T-helper 1 cell treated with Interleukin-12 subunit alpha and Interleukin-12 subunit beta and Interleukin-4 antibody, amounts not matched to agents 30 ng/mL and 1 ng/mL, for 36 hours (primary cell): Measurements from ENCODE around the gene NIPAL3. TPM values are rescaled to one million over a fixed set of nuclear protein-coding genes. Genes with fewer than 3 reads are reported as not detected.

Source experiments
- intact Hi-C: fragments of 100-400 bp; cut with micrococcal nuclease; formaldehyde crosslinking; loops from one replicate; pipeline ENCODE4 v1.15.1; 2024
- total RNA-seq: library from RNA; stranded (reverse); gene quantifications from 2 replicates; pipeline ENCODE4 v1.2.3, GENCODE V29; 2022

Gene NIPAL3
- total RNA-seq, 1 donor from 2014 or later = 39.4 TPM

DNA sequence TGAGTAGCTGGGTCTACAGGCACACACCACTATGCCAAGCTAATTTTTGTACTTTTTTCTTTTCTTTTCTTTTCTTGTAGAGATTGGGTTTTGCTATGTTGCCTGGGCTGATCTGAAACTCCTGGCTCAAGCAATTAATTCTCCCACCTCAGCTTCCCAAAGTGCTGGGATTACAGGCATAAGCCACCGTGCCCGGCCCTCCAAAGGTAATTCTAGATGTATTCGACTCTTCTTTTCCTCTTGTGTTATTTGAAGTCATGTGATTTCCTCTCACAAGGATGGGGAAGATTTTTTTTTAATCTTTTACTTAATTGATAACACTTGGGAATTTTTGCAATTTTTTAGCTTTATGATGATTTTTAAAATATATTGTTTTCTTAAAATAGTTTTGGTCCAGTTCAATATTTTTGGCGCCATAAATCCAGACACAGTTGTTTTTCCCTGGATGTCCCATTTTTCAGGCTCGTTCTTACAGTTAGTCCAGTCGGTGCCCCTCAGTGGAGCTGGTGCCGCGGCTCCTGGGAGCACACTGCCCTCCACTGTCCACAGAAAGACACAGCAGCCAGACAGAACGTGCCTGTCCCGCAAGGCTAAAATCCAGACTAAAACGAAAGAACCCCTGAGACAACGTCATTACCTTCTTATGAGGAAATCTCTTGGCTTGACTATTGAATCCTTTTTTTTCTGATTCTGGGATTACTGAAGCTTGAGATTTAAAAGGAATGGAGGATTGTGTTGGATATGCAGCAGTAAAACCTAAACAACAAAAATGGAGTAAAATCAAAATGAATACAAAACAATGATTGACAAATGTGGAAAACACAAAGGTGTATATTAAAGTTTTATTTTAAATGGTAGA lies 24.4 kb upstream of the NIPAL3 start:
- intact Hi-C loops = loop anchor here (1.0 to 5.0 kb wide), 6 partner anchors 111 to 434 kb away; partner anchors contain the start of genes PNRC2, RCAN3, SRRM1 and SRSF10

DNA sequence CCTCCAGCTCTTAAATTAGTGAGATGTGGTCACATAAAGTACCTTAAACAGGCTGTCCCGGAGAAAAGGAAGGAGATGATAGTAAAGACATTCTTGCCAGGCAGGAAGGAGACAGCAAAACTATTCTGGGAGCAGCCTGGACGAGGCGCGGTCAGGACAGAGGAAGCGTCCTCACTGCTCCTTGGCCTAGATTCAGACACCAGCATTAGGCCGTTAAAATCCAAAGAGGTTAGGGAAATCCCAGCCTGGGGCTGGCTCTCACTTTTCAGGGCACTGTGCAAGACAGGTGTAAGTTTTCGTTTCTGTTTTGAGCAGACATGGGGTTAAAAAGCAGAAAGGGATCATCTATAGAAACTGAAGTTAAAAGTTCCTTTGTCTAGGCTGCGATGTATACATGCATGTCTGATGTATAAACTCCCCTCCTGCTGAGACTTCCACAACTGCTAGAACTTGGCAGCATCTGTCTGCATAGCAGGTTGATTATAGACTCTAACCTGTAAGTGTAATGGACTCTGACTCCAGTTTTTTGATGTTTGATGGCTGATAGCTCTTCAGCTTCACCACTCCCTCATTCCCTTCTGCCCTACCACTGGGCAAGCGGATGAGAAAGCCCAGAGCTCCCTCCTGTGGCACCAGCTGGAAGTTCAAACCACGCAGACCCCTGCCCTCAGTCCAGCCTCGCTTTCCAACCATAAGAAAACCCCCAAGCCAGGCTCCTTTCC lies 23.6 kb upstream of the NIPAL3 start:
- intact Hi-C loops = loop anchor here (1.0 to 5.0 kb wide), 13 partner anchors 8 to 435 kb away; partner anchors contain the start of genes NIPAL3, PNRC2, RCAN3 and SRRM1

DNA sequence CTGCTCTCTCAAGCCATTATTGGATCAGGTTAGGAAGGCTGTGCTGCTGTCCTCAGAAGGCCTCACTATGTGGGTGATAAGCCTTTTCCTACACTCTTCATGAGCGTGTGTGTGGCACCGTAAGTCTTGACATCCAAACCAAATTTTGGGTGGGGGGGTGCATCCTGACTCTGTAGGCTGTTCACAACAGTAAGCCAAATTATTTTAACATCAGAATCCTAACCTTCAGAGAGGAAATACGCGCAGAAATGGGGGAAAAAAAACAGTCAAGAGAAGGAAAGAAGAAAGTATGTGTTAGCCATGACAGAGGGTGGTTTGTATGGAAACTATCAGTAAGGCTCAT lies 23.0 kb upstream of the NIPAL3 start:
- intact Hi-C loops = loop anchor here (1.0 to 5.0 kb wide), 9 partner anchors 8 to 435 kb away; partner anchors contain the start of genes NIPAL3, PNRC2 and SRSF10

DNA sequence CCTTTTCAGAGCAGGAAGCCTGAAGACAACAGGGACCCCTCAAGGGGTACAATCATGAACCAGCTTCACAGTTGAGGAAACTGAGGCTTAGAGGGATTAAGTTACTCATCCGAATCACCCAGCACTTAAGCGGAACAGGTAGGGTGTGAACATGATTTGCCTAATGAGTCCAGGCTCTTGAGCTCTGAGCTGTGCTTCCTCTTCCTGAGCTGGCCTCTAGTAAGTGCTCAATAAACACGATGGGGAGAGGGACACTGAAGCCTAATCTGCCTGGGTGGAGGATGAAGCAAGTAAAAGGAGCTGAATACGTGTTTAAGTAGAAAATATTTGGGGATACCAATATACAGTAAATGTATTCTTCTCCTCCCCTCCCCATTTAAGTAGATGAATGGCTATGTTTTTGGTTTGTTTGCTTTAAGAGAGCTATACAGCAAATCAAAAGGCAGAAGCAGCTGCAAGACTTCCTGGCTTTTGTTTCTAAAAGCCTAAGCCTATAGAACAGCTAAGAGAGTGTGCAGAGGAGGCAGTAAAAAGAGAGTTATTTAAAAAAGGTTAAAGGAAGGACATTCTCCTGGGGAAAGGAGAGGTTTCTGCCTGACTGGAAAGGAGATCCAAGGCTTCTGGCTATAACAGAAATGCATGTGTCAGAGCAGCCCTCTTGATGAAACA lies 22.5 kb upstream of the NIPAL3 start:
- intact Hi-C loops = loop anchor here (1.0 to 5.0 kb wide), 9 partner anchors 9 to 436 kb away; partner anchors contain the start of genes NIPAL3, PNRC2 and SRSF10

DNA sequence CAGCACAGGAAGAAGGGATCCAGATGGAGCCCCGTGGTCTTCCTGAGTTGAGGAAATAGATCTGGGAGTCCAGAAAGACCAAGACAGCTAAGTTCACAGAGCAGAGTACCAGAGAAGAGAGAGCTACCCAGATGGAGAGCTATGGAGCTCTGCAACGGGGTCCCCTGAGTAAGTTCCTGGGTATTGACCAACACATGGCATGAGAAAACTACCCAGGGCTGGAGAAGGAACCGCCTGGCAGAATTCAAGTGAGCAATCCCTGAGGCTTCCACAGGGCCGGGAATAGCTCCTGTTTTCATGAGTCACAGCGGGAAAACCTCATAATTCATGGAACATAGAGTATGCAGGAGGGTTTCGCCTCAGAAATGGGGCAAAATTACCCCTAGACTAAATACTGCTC lies 21.7 kb upstream of the NIPAL3 start:
- intact Hi-C loops = loop anchor here (5.0 kb wide), 2 partner anchors 412 to 437 kb away; partner anchors contain the start of genes PNRC2 and SRSF10

DNA sequence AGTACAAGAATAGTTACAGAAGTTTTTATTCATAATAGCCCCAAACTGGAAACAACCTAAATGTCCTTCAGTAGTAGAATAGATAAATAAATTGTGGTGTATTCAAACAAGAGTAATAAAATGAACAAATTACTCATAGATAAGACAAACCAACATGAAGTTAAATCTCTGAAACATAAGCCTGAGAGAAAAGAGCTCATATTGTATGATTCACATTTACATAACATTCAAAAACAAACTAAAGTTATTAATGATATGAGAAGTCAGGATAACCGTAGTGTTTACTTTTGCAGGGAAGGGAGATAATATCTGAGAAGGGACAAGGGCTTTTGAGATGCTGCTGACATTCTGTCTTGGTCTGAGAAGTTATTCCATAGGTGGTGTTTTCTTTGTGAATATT lies 15.5 kb upstream of the NIPAL3 start:
- intact Hi-C loops = no loop called here

DNA sequence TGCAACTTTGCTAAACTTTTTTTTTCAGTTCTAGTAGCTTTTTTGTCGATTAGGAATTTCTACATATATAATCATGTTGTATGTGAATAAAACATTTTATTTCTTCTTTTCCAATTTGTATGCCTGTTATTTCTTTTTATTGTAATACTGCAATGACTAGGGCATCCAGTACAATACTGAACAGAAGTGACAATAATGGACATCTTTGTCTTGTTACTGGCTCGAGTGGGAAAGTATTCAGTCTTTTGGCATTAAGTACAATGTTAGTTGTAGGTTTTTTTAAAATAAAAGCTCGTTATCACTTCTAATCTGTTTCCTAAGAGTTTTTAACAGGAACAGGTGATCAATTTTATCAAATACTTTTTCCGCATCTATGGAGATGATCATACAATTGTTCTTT lies 11.8 kb upstream of the NIPAL3 start:
- intact Hi-C loops = no loop called here

DNA sequence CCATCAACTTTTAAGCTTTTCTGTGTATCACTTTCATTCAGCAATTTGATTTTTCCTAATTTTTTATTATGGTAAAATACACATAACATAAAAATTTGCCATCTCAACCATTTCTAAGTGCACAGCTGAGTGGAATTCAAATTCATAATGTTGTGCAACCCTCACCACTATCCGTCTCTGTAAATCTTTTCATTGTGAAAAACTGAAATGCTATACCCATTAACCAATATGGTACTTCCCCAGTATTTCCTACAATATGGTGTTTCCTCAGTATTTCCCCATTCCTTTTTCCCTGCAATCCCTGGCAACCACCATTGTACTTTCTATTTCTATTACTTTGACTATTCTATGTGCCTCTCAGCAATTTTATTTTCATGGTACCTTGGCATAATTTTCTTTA lies 8.8 kb upstream of the NIPAL3 start:
- intact Hi-C loops = no loop called here

DNA sequence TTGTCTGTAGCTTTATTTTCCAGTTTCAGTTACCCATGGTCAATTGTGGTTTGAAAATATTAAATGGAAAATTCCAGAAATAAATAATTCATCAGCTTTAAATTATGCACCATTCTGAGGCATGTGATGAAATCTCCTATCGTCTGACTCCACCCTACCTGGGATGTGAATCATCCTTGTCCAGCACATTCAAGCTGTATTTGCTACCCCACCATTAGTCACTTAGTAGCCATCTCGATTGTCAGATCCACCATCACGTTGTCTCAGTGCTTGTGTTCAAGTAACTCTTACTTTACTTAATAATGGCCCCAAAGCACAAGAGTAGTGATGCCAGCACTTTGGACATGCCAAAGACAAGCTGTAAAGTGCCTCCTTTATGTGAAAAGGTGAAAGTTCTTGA lies 6.1 kb upstream of the NIPAL3 start:
- intact Hi-C loops = no loop called here

DNA sequence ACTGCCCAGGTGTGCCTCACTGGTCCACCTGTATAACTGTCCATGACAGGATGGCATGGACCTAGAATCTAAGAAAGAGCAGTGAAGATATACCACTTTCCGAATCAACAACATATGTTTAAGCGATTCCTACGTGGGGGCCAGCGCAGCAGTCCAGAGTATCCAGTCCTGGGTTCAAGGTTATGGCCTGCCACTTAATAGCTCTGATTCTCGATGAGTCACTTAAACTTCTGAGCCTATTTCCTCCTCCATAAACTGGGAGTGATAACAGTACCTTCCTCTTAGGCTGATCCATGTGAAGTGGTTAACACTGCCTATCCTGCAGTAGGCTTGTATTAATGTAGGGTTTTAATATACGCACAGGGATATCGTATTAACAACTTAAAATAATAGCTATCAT lies 4.9 kb upstream of the NIPAL3 start:
- intact Hi-C loops = loop anchor here (10.0 kb wide), 3 partner anchors 424 to 606 kb away; partner anchors contain the start of genes GALE and PNRC2

DNA sequence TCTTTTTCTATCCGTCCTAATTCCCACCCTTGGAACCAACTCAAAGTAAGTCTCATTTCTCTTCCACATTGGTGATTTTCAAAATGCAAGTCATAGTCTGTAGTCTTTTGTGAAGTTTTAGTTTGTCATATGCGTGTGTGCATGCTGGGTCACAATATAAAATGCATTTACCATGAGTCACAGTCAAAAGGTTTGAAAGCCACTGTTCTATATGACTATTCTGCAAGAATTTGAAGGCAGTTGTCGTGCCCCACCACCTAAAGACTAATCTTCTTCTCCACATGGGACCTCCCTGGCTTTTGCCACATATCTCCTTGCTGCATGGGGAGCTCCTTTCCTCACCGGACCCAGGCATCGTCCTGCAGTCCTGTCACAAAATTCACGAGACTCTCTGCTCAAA lies 3.6 kb upstream of the NIPAL3 start:
- intact Hi-C loops = loop anchor here (10.0 kb wide), 3 partner anchors 423 to 607 kb away; partner anchors contain the start of genes GALE and PNRC2

DNA sequence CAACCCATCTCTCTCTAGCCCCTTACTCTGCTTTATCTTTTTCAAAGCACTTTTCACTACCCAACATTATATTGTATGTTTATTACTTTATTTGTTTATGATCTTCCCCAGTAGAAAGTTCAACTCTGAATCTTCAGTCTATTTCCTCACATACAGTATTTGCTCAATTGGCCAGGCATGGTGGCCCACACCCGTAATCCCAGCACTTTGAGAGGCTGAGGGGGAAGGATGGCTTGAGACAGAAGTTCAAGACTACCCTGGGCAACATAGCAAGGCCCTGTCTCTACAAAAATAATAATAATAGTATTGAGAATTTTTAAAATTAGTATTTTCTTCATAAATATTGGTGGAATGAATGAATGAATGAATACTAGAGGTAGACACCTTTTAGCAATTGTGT lies 3.2 kb upstream of the NIPAL3 start:
- intact Hi-C loops = loop anchor here (10.0 kb wide), 3 partner anchors 422 to 608 kb away; partner anchors contain the start of genes GALE and PNRC2

DNA sequence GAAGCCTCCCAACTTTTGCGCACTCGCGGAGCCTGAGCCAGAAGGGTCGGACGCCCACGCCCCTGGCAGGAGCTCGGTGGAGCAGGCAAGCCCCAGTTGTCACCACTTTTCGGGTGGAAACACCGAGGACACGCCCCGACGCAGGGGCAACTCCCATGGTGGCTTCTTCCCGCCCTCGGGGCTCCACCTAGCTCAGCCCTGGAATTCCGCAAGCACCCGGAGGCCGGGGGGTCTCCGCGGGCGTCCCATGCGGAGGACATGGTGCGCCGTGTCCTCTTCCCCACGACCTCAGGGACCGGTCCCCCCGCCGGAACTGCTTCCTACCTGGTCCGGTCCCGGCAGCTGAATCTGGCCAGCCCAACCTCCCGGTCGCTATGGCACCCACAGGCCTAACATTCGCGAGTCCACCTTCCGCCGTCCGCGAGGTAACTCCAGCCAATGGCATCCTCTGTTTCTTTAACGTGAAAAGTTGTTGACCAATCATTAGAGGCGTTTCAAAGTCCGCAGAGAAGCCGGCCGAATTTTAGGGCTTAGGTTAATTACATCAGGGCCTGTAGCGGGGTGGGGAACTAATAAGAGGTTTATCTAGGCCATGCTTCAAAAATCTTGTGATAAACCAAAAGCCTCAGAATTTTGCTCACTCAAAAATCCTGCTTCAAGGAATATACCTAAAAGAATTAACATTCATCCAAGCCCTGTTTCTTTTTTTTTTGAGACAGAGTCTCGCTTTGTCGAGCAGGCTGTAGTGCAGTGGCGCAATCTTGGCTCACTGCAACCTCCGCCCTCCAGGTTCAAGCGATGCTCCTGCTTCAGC lies 2.0 kb upstream of the NIPAL3 start, which contains the start of gene STPG1:
STPG1 (minus strand) TSS at position 433 of the 814 bp plus-strand sequence. CDS start 12,394 bp downstream, outside the sequence.
- intact Hi-C loops = loop anchor here (2.0 to 10.0 kb wide), 4 partner anchors 331 to 609 kb away; partner anchors contain the start of genes CLIC4, GALE and PNRC2

DNA sequence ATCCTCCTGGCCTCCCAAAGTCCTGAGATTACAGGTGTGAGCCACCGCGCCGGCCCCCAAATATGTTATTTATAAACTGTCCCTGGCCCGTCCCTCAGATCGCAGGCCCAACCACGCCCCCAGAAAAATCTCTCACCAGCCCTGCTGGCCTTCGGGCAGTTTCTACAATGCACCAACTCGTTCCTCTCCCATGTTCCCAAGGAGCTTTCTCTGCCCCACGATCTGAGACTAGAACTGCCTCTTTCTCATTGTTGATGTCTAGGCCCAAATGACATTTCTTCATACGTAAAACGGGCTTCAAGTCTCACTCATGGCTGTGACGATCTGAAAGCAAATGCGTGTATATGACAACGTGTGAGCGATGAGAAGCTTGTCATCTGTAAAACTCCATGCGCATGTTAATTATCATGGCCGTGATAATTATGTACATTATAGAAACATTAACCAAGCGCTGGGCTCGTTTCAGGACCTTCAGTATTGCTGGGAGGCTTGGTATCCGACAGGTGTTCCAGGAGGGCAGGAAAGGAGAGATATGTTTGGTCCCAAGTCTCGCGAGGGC lies 748 bp upstream of the NIPAL3 start:
- intact Hi-C loops = loop anchor here (1.0 to 10.0 kb wide), 14 partner anchors 23 to 610 kb away; partner anchors contain the start of genes CLIC4, GALE, PNRC2 and RCAN3

DNA sequence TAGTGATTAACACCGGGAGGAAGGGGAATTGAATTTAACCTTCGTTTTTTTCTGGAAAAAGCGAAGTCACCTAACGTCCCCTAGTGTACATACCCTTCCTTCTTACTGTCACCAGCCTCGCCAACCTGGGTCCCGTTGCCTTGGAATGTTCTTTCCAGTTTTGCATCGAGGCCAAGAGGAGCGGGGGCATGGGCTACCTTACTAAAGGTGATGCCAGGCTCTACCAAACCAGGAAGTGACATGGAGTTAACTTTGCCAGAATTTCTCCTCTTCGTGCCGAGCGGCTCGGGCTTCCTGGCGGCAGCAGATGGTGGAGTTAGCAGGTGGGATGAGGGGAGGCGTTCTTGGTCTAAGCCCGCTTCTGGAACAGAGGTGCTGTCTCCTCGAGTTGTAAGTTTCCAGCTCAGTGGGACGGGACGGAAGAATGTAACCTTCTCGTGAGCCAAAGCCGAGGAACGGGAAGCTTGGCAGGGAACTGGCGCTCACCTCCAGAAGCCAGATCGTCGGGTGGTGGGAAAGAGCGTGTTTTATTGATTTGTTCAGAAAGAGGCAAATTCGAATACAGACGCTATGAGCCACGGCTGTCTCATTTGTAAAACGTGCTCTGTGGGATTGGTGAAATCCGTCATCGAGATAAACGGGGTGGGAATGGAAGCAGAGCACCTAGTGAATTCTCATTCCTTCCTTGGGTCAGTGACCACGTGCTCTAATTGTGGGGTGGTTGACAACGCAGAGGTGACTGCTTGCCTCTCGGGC lies 486 bp downstream of the NIPAL3 start:
- intact Hi-C loops = loop anchor here (1.0 to 10.0 kb wide), 14 partner anchors 24 to 611 kb away; partner anchors contain the start of genes CLIC4, GALE, PNRC2 and RCAN3

DNA sequence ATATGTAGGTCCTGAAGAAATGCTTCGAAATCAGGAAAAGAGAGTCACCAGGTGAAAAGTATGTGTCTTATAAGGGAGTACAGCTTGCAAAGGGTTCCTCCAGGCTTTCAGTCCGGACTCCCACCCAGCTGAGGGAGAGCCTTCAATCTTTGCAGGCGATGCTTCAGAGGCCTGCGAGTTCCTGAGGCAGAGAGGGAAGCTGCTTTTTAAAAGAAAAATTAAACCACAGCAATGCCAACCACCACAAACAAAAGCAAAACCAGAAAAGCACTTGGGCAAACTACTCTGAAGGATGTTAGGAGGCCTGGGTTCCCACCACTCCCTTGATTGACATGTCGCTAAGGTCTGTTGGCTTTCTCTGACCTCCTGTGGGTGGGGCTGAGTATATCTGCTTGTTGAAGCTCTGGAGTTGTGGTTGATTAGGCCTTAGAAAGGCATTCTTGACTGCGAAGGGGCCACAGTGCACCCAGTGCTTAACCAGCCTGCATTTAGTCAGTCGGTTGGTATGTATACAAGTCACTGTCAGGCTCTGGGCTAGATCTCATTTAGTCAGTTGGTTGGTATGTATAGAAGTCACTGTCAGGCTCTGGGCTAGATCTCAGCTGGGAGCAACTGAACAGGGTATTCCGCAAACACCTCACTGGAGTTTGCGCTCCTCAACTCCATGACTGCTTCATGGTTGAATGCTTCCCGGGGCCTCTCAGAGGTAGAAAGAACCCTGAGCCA lies 1.2 kb downstream of the NIPAL3 start:
- intact Hi-C loops = loop anchor here (10.0 kb wide), 3 partner anchors 418 to 612 kb away; partner anchors contain the start of genes GALE and PNRC2

DNA sequence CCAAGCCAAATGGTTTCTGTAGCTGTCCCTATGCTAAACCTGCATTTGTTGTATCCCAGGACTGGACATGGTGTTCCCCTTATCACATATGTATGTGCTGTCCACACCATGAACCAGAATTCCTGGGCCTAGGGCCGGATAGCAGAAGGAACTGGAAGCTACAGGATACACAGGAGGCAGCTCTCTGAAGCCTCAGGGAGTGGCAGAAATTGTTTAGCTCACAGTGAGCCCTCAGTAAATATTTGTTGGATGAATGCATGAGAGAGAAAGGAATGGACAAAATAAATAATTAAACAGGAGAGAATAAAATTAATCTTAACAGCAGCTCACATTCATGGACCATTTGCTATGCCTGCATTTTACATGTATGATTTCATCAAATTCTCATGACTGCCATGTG lies 2.1 kb downstream of the NIPAL3 start:
- intact Hi-C loops = loop anchor here (10.0 kb wide), 3 partner anchors 417 to 613 kb away; partner anchors contain the start of genes GALE and PNRC2
